Endothelial cell of umbilical vein (primary cell): ENCODE data around the gene GPX7. TPM values are rescaled to one million over a fixed set of nuclear protein-coding genes. Genes with fewer than 3 reads are reported as not detected.

Experiments used
- BruUV-seq: library from RNA; stranded (reverse); fragments of 400-500 nt; replicated peaks from 2 replicates; lab custom pipeline; 2021; lab: Mats Ljungman, UMichigan
- CTCF ChIA-PET: fragments of 300-600, 350-600 bp; sonication (Branson Sonifier 250); formaldehyde crosslinking; loops from one replicate; lab custom pipeline; 2021; ENCODE audit warnings: antibody characterized with exemption, inconsistent platforms; lab: Charles Lee
- POLR2A ChIA-PET: fragments of 300-600, 350-600 bp; sonication (Branson Sonifier 250); formaldehyde crosslinking; loops from one replicate; lab custom pipeline; 2021; ENCODE audit warnings: antibody characterized with exemption, inconsistent platforms; lab: Charles Lee
- DNase-seq: peaks from one replicate; pipeline ENCODE4 v3.0.0-alpha.2; 2011; ENCODE audit warnings: low read depth, low spot score
- FAIRE-seq: peaks from 2 replicates; lab custom pipeline; 2011; peaks lifted over from hg19 to GRCh38; lab: Jason Lieb, UNC
- H2AFZ ChIP-seq: 2 replicates; pipeline ENCODE4 v1.6.0; 2012; ENCODE audit warnings: low read depth, low read length, control low read depth, inconsistent platforms
- H3K27ac ChIP-seq: 2 replicates; pipeline ENCODE4 v1.5.1; 2011; ENCODE audit warnings: low read depth, mild to moderate bottlenecking, control low read depth, low read length, moderate library complexity; ENCODE audit not compliant: insufficient read depth
- H3K27me3 ChIP-seq, 2 experiments: 2 replicates each; pipeline versions ENCODE4 v1.6.0 to v1.6.1; 2011; ENCODE audit warnings: low read length in 2 of 2, mixed read lengths in 1 of 2; ENCODE audit not compliant: control insufficient read depth in 2 of 2, insufficient read depth in 2 of 2
- H3K36me3 ChIP-seq, 2 experiments: 2 replicates in 1 of 2; 3 replicates in 1 of 2; pipeline ENCODE4 v1.5.1; 2011; ENCODE audit warnings: low read length in 2 of 2, mild to moderate bottlenecking in 1 of 2, moderate library complexity in 1 of 2; ENCODE audit not compliant: control insufficient read depth in 2 of 2, insufficient read depth in 2 of 2; ENCODE audit errors: extremely low read depth in 1 of 2
- H3K4me1 ChIP-seq: 3 replicates; pipeline ENCODE4 v1.5.1; 2011; ENCODE audit warnings: mild to moderate bottlenecking, low read length; ENCODE audit not compliant: control insufficient read depth, insufficient read depth; ENCODE audit errors: extremely low read depth
- H3K4me2 ChIP-seq: 2 replicates; pipeline ENCODE4 v1.6.1; 2011; ENCODE audit warnings: low read length, control low read depth, mixed read lengths; ENCODE audit not compliant: insufficient read depth
- H3K4me3 ChIP-seq, 3 experiments: fragments of 200-600 bp in 1 of 3; sonication (generic), shearing (Covaris generic) in 1 of 3; replicated peaks in 1 of 3; 2 replicates each; pipeline ENCODE4 v1.5.1; 2011 to 2016; ENCODE audit warnings: control low read depth in 3 of 3, low read length in 3 of 3, mild to moderate bottlenecking in 2 of 3, inconsistent platforms in 1 of 3, low read depth in 1 of 3, moderate library complexity in 1 of 3; ENCODE audit not compliant: insufficient read depth in 1 of 3
- H3K79me2 ChIP-seq: 2 replicates; pipeline ENCODE4 v1.6.0; 2012; ENCODE audit warnings: low read length, inconsistent platforms; ENCODE audit not compliant: control insufficient read depth, insufficient read depth
- H3K9ac ChIP-seq: replicated peaks from 2 replicates; pipeline ENCODE3; 2011; ENCODE audit warnings: low read length, control low read depth; ENCODE audit not compliant: insufficient read depth; ENCODE audit errors: extremely low read depth
- H3K9me1 ChIP-seq: replicated peaks from 3 replicates; pipeline ENCODE4 v1.6.0; 2011; ENCODE audit warnings: mild to moderate bottlenecking, low read length; ENCODE audit not compliant: control insufficient read depth, insufficient read depth; ENCODE audit errors: extremely low read depth
- H3K9me3 ChIP-seq: replicated peaks from 2 replicates; pipeline ENCODE4 v1.5.1; 2012; ENCODE audit warnings: low read length, inconsistent platforms; ENCODE audit not compliant: control insufficient read depth, insufficient read depth
- H4K20me1 ChIP-seq: replicated peaks from 2 replicates; pipeline ENCODE3; 2011; ENCODE audit warnings: mild to moderate bottlenecking, low read length; ENCODE audit not compliant: control insufficient read depth, insufficient read depth; ENCODE audit errors: extremely low read depth
- CTCF ChIP-seq, 2 donors: IDR thresholded peaks; 1 replicate in 1 of 2; 2 replicates in 1 of 2; pipeline ENCODE4 v1.5.1; 2011; ENCODE audit warnings: low read length in 2 of 2, mild to moderate bottlenecking in 2 of 2, moderate library complexity in 2 of 2, control low read depth in 1 of 2, inconsistent platforms in 1 of 2, low read depth in 1 of 2; ENCODE audit not compliant: insufficient read depth in 1 of 2; ENCODE audit errors: extremely low read depth in 1 of 2
- MYC ChIP-seq: IDR thresholded peaks from one replicate; pipeline ENCODE4 v1.6.1; 2011; ENCODE audit warnings: mild to moderate bottlenecking, low read depth, low read length
- dilution Hi-C: fragments of 300-500 bp; cut with MboI; formaldehyde crosslinking; loops from one replicate; pipeline ENCODE4 v1.15.0; 2019; ENCODE audit warnings: low sequenced_read_pairs; ENCODE audit not compliant: extremely low pct_ligation_motif_present
- intact Hi-C: fragments of 100-400 bp; cut with micrococcal nuclease; formaldehyde crosslinking; loops from one replicate; pipeline ENCODE4 v1.10.0; 2022
- polyA plus RNA-seq, 4 experiments: library from polyadenylated mRNA; depleted of rRNA in 3 of 4; stranded (reverse) in 3 of 4; unstranded in 1 of 4; fragments of >200 nt; gene quantifications; 2 replicates each; pipeline versions ENCODE4 v1.2.1 to v1.2.3, GENCODE V29; 2011 to 2012; ENCODE audit warnings: missing spikeins in 1 of 4
- total RNA-seq: library from RNA; stranded (reverse); gene quantifications from 2 replicates; pipeline ENCODE4 v1.2.3, GENCODE V29; 2021

Gene GPX7
- total and polyA plus RNA-seq, 2 donors (not counting 3 experiments of a cell fraction or from before 2014, with no cell fraction given), result 8.9 to 25.7 TPM

DNA sequence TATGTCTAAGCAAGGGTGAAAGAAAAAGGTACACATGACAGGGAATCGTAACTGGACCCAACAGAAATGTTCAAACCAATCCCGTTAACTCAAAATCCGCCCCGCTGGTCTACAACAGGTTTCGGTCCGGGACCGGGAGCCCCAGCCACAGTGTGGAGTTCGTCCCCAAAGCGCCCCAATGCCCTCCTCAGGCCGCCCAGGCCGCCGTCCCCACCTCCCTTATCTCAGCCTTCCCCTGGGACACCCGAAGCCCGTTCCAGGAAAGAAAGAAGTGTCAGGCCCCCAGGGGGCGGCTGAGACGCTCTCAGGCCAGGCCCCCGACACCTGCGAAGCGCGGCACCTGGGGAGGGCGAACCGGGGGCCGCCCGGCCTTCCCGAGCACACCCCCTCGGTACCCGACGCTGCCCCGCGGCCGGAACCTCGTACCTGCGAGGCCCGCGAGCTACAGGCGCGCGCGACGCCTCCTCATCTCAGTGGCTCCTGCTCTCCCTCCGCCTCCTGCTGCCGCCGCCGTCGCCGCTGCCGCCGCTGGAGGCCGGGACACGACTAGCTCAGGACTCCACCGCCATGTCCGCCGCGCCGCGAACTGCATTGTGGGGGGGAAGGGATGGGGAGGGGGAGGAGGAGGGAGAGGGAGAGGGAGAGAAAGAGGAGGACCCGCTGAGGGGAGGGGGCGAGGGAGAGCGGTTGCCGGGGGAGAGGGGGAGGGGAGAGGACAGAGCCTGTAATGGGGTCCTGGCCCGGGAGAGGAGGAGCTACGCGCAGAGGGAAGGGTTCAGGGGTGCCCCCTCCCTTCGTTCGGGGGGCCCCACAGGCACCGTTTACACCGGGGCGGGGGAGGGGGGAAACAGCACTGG is 49.4 kb upstream of the GPX7 start, which contains the start of gene TUT4:
TUT4 (minus strand) TSS at position 588 of the 857 bp plus-strand sequence. CDS start 26,812 bp downstream, outside the sequence.
- POLR2A ChIA-PET, result interaction anchor here (0.6 to 1.4 kb wide), 13 partner anchors 12 to 437 kb away, joined by 3 to 6 read pairs (median 4); partner anchors contain the start of genes ORC1 and PRPF38A
- H3K4me2 ChIP-seq, result peak within 1 kb of the TSS; percentile 99
- H3K27ac ChIP-seq, result peak within 1 kb of the TSS; percentile 80
- H3K4me1 ChIP-seq, result peaks cover 11% of the 10 kb centered on the region
- H3K9me3 ChIP-seq, result no peaks in the 10 kb centered on the region
- CTCF ChIA-PET, result interaction anchor here (0.6 to 2.7 kb wide), 4 partner anchors 17 to 670 kb away, joined by 3 to 12 read pairs (median 6); no protein-coding TSS in a partner anchor
- H2AFZ ChIP-seq, result peak within 1 kb of the TSS; percentile 97
- DNase-seq (peak; percentile 76), FAIRE-seq (peak; percentile 46)
- BruUV-seq, result no TSS peak
- H3K9ac ChIP-seq, result peak within 1 kb of the TSS; percentile 93
- intact Hi-C loops, result loop anchor here (1.0 to 5.0 kb wide), 6 partner anchors 17 to 148 kb away; partner anchors contain the start of genes GPX7, ORC1, PRPF38A and SHISAL2A
- dilution Hi-C loops, result no loop called here
- peak within 1 kb of the TSS; percentile 80 to 97 (median 96) for H3K4me3 ChIP-seq
- peaks cover 2% of the 10 kb centered on the region for H4K20me1 ChIP-seq
- peaks cover 30% of the 10 kb centered on the region for H3K79me2 ChIP-seq
- H3K9me1 ChIP-seq, result no peaks in the 10 kb centered on the region
- TF ChIP-seq CTCF (IDR thresholded peaks at IDR 0.05; ENCODE audit: extremely low read depth in 1 of 2, insufficient read depth in 1 of 2, low read depth in 1 of 2, low read length in 2 of 2) (peak; percentile 4 to 7), MYC (no peak)
- no peaks in the 10 kb centered on the region for H3K36me3 ChIP-seq
- H3K27me3 ChIP-seq, result no peaks in the 10 kb centered on the region
